Colonic mucosa (tissue), 4 donors: ENCODE measurements around the gene SAMD4A. TPM values are rescaled to one million over a fixed set of nuclear protein-coding genes. Genes with fewer than 3 reads are reported as not detected.

Experiments
- DNase-seq: peaks from one replicate; pipeline ENCODE4 v3.0.0-alpha.2; 2020
- H3K27ac ChIP-seq: fragments of 200-600 bp; one replicate; pipeline ENCODE4 v1.8.0; 2021
- H3K27me3 ChIP-seq: fragments of 200-600 bp; one replicate; pipeline ENCODE4 v1.8.0; 2021
- H3K36me3 ChIP-seq: fragments of 200-600 bp; one replicate; pipeline ENCODE4 v1.8.0; 2021
- H3K4me1 ChIP-seq: fragments of 200-600 bp; one replicate; pipeline ENCODE4 v1.8.0; 2021; ENCODE audit warnings: mild to moderate bottlenecking
- H3K4me3 ChIP-seq: fragments of 200-600 bp; one replicate; pipeline ENCODE4 v1.8.0; 2021
- H3K9ac ChIP-seq, 2 donors: one replicate each; pipeline ENCODE4 v1.7.0; 2013; ENCODE audit warnings: control low read depth in 2 of 2, low read depth in 2 of 2, low read length in 2 of 2
- H3K9me3 ChIP-seq: fragments of 200-600 bp; one replicate; pipeline ENCODE4 v1.8.0; 2021
- intact Hi-C: fragments of 100-400 bp; cut with DNase I; formaldehyde crosslinking; loops from one replicate; pipeline ENCODE4 v1.14.1; 2022
- total RNA-seq, 2 donors: library from RNA; stranded (reverse); fragmentation: NEBNext Ultra II Directional in 1 of 2; extraction: Animal tissue kit (Norgen Biotek cat#: 25700) in 1 of 2; gene quantifications; one replicate each; pipeline ENCODE4 v1.2.1, GENCODE V29; 2021
- TF ChIP-seq, protein P1 (sequence below): fragments of 200-600 bp; IDR thresholded peaks from one replicate; pipeline ENCODE4 v1.8.0; 2022; ENCODE audit warnings: antibody characterized with exemption, mild to moderate bottlenecking
- donor health status: healthy.
- donor health status: DM: no; HTN: no; CAD: no.
- donor health status: DM: no; HTN: no; CAD: no.

Gene SAMD4A
- total RNA-seq, 2 donors from 2014 or later = 5.6 to 31.3 TPM

DNA sequence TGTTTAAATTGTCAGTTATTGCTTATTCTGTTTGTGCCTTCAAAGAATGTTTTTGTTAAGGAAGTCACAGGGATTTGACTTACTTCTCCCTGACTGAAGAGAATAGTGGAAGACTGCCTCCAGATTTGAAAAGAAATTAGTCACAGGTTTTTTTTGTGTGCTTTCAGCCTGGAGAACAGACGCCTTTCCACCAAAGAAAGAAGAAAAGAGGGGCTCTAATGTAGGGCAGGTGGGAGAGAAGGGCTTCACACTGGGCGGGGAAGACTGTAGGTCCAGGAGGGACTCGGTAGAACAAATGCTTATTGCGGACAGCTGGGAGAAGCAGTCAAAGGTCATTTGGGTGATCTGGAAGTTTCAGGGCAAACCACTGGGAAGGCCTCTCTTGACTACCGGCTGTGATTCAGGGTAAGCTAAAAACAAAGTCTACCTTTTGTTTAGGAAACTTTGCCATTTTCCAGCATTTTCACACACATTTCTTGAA, 76.8 kb downstream of the SAMD4A start:
- H3K4me3 ChIP-seq = no peak overlapping the region
- DNase-seq = no peak
- no peaks in the 10 kb centered on the region for H3K4me1 ChIP-seq
- no peaks in the 10 kb centered on the region for H3K9me3 ChIP-seq
- H3K27ac ChIP-seq = no peak overlapping the region
- H3K36me3 ChIP-seq = no peaks in the 10 kb centered on the region
- no peaks in the 10 kb centered on the region for H3K27me3 ChIP-seq
- intact Hi-C loops = no loop called here
- TF ChIP-seq, protein P1, sequence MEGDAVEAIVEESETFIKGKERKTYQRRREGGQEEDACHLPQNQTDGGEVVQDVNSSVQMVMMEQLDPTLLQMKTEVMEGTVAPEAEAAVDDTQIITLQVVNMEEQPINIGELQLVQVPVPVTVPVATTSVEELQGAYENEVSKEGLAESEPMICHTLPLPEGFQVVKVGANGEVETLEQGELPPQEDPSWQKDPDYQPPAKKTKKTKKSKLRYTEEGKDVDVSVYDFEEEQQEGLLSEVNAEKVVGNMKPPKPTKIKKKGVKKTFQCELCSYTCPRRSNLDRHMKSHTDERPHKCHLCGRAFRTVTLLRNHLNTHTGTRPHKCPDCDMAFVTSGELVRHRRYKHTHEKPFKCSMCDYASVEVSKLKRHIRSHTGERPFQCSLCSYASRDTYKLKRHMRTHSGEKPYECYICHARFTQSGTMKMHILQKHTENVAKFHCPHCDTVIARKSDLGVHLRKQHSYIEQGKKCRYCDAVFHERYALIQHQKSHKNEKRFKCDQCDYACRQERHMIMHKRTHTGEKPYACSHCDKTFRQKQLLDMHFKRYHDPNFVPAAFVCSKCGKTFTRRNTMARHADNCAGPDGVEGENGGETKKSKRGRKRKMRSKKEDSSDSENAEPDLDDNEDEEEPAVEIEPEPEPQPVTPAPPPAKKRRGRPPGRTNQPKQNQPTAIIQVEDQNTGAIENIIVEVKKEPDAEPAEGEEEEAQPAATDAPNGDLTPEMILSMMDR = no peak
- no peak overlapping the region for H3K9ac ChIP-seq

DNA sequence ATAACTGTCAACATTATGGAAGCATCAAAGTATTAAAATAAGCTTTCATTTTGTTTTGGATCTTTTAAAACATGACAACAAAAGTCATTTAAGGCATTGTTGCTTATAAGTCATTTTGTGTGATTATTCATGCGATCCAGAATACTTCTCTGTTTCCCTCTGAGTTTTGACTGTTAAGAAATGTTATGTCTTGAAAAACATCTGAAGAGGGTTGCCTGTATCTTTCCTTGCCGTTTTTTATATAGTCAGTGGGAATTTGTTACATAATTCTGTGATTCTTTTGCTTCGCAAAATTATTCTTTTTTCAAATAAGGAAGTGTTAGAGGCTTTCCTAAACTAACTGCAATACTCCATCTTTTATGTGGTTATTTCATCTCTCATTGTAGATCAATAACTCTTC, 78.7 kb downstream of the SAMD4A start:
- Histone ChIP-seq H3K4me1 (no peaks in the 10 kb centered on the region), H3K27ac (no peak overlapping the region)
- TF ChIP-seq, protein P1 = no peak

DNA sequence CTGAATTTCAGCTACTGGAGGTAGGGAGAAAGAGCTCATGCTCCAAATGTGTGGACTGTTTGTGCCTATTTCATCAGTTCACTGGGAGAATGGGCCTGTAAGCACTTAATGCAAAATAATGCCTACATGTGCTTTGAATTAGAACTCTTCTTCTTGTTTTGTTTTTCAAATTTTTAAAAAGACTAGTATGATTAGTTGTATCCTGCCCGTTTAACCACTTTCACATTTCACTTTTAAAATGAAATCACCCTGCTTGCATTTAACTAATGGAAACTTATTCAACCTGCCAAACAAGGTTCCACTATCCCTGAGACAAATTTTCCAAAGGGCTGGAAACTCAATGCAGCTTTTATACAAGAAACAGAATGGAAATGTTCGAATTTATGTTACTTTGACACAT, 79.7 kb downstream of the SAMD4A start:
- Histone ChIP-seq H3K27me3 (no peaks in the 10 kb centered on the region), H3K27ac (no peak overlapping the region), H3K9ac (no peak overlapping the region), H3K36me3 (no peaks in the 10 kb centered on the region), H3K9me3 (no peaks in the 10 kb centered on the region), H3K4me3 (no peak overlapping the region), H3K4me1 (no peaks in the 10 kb centered on the region)
- TF ChIP-seq, protein P1 = no peak
- intact Hi-C loops = no loop called here
- DNase-seq = no peak

More for the DNA sequence above, 78.7 kb downstream of the SAMD4A start:
- DNase-seq = no peak
- intact Hi-C loops = no loop called here
- H3K36me3 ChIP-seq = no peaks in the 10 kb centered on the region
- no peaks in the 10 kb centered on the region for H3K9me3 ChIP-seq
- no peak overlapping the region for H3K4me3 ChIP-seq
- no peak overlapping the region for H3K9ac ChIP-seq
- H3K27me3 ChIP-seq = no peaks in the 10 kb centered on the region

DNA sequence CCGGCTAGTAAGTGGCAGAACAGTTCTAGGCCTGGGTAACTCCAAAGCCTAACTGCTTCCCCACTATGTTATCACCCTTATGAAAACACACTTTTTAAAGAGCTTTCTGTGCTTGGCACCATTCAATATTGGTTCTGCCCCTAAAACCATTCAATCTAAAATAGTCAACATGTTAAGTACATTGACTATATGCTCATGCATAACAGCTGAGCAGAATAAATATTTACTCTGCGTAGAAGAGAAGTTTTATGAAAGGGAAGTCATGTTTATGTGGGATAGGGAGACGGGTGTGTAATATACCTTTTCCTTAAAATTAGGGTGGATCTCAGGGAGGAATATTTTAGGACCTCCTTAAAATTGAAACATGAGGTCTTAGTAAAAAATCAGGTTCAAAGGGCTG, 80.5 kb downstream of the SAMD4A start:
- DNase-seq = no peak

DNA sequence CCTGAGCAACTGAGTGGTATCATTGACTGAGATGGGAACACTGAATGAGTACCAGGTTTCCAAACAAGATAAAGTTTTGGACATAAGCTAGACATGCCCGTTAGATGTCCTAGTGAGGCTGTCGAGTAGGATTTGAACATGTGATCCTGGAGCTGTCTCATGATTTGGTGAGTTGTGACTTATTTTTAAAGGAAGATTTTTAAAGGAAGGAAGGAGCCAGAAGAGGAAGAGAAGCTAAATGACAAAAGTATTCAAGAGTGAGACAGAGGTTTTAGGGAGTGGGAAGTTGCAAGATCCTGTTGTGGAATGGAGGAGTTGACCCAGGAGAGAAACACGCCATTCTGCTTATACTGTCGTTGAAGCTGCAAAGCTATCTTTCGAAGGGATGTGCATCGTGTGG, 82.1 kb downstream of the SAMD4A start:
- no peaks in the 10 kb centered on the region for H3K9me3 ChIP-seq
- H3K4me3 ChIP-seq = no peak overlapping the region
- intact Hi-C loops = no loop called here
- no peak for DNase-seq
- no peak overlapping the region for H3K9ac ChIP-seq
- no peak overlapping the region for H3K27ac ChIP-seq
- H3K4me1 ChIP-seq = no peaks in the 10 kb centered on the region
- no peaks in the 10 kb centered on the region for H3K27me3 ChIP-seq
- TF ChIP-seq, protein P1 = no peak
- H3K36me3 ChIP-seq = no peaks in the 10 kb centered on the region

More for the DNA sequence above, 80.5 kb downstream of the SAMD4A start:
- Histone ChIP-seq H3K4me1 (no peaks in the 10 kb centered on the region), H3K4me3 (no peak overlapping the region), H3K9me3 (no peaks in the 10 kb centered on the region), H3K36me3 (no peaks in the 10 kb centered on the region), H3K27me3 (no peaks in the 10 kb centered on the region), H3K9ac (no peak overlapping the region), H3K27ac (no peak overlapping the region)
- intact Hi-C loops = no loop called here
- TF ChIP-seq, protein P1 = no peak
